CD4-positive, alpha-beta T cell treated with Interleukin-4 for 4 hours (primary cell): Measurements from ENCODE around the gene UTS2R.
A peak's percentile ranks its signal among the peaks of the same experiment; 100 is the strongest.

Experiments
- DNase-seq: peaks from one replicate; pipeline ENCODE4 v3.0.0-alpha.2; 2020

Gene UTS2R

DNA sequence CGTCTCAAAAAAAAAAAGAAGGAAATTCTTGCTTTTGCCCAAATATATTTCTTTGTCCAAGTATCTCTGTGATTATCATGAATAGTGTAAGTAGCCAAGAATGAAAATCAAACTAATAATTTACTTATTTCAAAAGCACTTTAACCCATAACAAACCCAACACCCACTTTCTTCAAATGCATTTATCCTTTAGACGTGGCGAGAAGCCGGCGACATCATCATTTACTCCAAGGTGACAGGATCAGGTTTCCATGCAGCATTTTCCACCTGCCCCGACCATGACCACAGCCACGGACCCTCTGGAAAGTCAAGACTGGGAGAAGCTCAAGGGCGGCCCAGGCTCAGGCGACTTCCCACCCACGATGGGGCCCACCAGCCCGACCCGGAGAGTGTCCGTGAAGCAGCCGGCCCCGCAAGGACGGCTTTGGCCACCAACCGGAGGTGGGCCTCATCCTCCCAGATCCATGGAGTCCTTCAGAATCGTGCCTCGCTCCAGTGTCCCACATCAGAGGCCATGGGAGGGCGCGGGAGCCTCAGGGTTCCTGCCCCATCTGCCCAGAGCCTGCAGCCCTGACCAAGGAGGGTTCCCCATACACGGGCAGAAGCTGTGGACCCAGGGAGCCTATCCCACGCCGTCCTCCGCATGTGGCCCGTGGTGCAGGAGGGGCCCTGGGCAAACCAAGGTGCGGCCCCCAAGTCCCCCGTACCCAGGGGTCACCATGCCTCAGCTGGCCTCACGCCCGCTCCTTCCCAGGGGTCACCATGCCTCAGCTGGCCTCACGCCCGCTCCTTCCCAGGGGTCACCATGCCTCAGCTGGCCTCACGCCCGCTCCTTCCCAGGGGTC is 18.7 kb downstream of the UTS2R start:
- DNase-seq: no peak

- DNase-seq: no peak
These were observed 19.4 kb downstream of the UTS2R start for GRCh38 chr17:82390860-82391435.

GRCh38 chr17:82391496-82392066 is 20.0 kb downstream of the UTS2R start:
- no peak for DNase-seq

GRCh38 chr17:82392209-82392920 is 20.8 kb downstream of the UTS2R start:
- DNase-seq: no peak

DNA sequence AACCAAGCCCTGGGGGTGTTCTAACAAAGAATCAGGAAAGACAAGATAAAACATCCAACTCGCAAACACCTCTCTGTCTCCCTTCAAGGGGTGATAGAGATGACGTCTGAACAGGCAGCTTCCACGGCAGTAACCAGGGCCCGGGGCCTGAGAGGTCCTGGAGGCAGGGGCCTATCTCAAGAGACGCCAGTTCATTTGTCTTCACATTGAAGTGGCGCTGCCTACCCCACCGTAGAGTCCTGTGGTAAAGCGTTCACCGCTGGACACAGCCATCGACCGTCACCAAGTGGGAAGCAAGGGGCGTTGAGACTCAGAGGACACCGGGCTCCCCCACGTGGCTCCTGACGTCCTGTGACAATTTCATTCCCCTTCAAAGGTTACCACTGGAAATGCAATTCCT is 21.4 kb downstream of the UTS2R start:
- DNase-seq: no peak

DNA sequence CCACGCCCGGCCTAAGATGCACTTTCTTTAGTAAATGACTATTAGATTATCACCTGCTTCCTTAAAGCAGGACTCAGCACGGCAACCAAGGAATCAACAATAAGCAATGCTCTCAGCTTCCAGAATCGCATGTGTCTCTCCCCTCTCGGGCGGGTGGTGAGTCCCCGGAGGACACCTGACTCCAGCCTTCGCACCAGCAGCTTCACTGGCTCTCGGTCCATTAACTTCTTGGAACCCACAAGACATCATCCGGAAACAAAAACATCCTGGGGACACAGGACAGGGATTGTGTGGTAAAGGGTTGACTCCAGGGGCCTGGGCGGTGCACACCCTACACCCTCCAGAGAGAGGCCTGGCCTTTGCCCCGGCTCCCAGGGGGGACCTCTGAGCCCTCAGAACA is 22.7 kb downstream of the UTS2R start:
- no peak for DNase-seq

GRCh38 chr17:82396601-82397435 is 25.3 kb downstream of the UTS2R start:
- DNase-seq: no peak

DNA sequence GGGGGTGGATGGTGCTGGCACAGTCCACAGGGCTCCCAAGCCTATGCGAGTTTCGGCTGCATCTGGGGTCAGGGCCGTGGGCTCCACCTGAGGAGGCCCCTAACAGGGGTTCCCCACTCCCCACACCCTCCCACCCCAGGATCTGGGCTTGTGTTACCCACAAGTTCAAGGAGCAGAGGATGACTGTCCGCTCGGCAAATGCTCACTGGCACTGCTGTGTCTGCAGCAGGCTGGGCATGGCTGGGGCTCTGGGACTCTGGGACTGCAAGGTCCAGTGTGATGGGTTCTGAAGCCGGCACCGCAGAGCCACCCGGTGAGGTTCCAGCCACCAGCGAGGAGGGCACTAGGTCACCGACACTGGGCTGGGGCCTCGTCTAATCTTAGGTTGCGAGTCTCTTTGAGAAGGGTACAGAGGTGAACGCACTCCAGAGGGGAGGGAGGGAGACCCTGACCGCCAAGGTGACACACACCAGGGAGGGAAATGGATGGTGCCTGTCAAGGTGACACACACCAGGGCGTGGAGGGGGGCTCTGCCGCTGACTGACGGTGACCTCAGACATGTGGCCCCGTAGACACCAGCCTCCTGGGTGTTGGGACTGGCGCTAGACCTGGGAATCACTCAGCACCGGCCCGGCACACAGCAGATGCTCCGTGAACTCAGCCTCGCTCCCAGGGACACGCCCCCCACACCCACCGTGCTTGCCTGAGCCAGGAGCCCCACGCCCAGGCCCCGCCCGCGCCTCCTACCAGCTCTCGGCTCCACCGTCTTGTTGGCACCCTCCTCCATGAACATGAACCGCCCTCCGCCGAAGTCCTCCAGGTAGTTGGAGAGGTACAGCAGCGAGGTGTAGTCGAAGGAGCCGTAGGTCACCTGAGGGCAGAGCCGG is 26.1 kb downstream of the UTS2R start:
- DNase-seq: no peak

- DNase-seq: no peak
These were observed 27.5 kb downstream of the UTS2R start for GRCh38 chr17:82399041-82399441.

DNA sequence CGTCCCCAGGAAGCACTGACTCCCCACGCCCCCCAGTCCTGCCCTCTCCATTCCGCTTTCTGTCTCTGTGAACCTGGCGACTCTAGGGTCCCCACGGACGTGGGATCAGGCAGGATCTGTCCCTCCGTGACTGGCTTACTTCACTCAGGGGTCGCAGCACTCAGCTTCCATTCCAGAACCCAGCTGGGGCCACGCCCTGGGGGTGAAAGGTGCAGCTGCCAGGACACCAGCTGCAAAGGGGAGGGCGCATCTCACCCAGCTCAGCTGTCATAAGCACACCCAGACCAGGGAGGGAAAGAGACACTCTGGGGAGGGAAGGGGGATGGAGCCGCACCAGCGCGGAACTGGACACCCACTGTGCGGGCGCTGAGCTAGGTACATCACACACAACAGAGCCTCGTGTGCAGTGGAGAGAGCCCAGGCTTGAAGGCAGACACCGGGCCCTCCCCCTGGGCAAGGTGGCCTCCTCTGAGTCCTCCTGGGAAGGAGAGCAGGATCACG is 28.1 kb downstream of the UTS2R start:
- no peak for DNase-seq

DNA sequence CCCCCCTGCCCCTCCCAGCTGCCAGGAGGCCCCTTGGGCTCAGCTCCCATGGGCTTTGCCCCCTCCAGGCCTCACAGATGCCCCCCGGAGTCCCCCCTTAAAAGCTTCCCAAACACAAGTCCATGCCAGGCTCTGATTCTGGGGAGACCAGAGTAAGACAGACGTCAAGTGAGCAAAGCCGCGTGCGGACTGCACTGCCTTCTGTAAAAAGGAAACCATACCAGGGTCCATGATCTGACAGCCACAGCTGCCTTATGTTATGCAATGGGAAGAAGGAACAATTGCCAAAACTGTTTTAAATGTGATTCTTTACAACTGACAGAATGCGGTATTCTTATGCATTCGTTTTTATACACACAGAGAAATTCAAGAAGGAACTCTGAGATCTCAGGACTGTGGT is 28.6 kb downstream of the UTS2R start:
- DNase-seq: no peak

DNA sequence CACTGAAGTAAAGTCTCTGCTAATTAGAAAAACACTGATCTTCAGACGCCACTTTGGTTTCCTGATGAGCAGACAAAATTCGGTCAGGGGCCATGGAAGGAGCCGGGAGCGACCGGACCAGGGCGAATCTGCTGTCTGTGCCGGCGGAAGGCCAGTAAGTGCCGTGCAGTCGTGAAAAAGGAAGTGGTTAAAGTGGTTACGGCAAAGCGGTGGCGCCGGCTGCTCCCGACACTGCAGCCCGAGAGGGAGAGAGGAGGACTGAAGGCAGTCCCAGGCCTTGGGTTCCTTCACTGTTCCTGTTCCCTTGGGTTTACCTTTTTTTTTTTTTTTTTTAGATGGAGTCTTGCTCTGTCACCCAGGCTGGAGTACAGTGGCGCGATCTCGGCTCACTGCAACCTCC is 29.3 kb downstream of the UTS2R start:
- DNase-seq: peak; percentile 47

GRCh38 chr17:82402865-82403264 is 31.3 kb downstream of the UTS2R start:
- DNase-seq: no peak

DNA sequence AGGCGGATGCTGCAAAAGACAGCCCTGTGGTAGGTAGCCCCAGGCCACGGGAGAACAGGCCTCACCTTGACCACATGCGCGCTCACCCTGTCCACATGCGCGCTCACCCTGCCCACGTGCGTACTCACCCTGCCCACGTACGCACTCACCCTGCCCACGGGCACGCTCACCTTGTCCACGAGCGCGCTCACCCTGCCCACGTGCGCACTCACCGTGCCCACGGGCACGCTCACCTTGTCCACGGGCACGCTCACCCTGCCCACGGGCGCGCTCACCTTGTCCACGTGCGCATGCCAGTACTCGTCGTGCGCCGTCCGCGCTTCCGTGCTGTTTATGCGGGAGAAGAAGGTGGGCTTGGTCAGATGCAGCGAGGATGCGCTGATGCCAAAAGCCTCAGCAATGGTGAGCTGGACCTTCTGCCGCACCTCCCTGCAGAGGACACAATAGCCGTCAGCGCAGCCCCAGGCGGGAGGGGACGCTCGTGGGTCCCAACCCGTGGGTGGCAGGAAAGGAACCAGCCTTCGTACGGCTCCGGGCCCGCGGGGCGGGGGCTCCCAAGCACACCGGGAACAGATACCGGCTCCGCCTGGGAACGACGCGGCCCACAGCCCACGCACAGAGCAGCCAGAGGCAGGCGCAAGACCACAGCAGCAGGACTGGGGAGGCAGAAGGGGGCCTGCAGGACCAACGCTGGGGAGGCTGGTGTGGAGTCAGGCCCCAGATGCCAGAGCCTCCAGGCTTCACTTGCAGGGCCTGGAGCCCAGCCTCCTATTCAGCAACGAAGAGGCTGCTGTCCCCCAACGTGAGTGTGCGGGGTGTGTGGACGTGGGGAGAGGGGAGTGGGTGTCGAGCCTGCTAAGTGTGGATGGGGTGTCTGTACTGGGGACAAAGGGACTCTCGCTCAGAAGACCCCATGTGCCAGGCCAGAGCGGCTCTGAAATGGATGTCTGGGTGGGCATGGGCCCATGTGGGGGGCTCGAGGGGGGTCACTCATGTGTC is 32.4 kb downstream of the UTS2R start:
- no peak for DNase-seq

GRCh38 chr17:82405051-82405450 is 33.5 kb downstream of the UTS2R start:
- DNase-seq: no peak

GRCh38 chr17:82406131-82406671 is 34.6 kb downstream of the UTS2R start:
- DNase-seq: no peak

DNA sequence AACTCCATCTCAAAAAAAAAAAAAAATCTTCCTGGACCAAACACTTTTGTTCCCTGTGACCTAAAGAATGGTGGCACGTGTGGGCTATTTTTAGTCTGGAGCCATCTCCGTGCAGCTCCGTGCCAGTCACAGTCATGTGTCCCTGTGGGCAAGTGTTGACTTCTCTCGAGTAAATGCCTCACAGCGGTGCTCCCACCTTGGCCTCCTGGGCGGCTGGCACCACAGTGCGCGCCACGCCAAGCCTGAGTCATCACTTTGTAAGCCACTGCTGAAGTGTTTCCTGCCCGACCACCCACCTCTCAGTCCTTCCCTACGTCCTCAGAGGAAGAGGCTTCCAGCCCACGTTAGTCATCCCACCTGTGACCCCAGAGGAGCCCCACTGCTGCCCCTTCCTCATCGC is 35.7 kb downstream of the UTS2R start:
- DNase-seq: no peak

- no peak for DNase-seq
These were observed 36.8 kb downstream of the UTS2R start for GRCh38 chr17:82408288-82408937.

- DNase-seq: no peak
These were observed 37.4 kb downstream of the UTS2R start for GRCh38 chr17:82408938-82409318.
